ENCODE data around the gene RASAL3. TPM values are rescaled to one million over a fixed set of nuclear protein-coding genes. Genes with fewer than 3 reads are reported as not detected.

RASAL3 gene
- total RNA-seq, 1 donor from 2014 or later: 0.14 TPM

GRCh38 chr19:15432629-15433518 lies 31.5 kb downstream of the RASAL3 start:
- Histone ChIP-seq H3K9me3 (ENCODE audit: insufficient read depth, low read depth, low read length) (no peaks in the 10 kb centered on the region), H3K4me1 (ENCODE audit: insufficient read depth, low read length) (peaks cover 19% of the 10 kb centered on the region), H3K9ac (ENCODE audit: low read length) (peak overlapping the region; percentile 75), H3K27ac (ENCODE audit: low read depth, low read length) (peak overlapping the region; percentile 73), H3K4me3 (ENCODE audit: insufficient read depth, low read depth, low read length) (peak overlapping the region; percentile 66), H3K27me3 (ENCODE audit: insufficient read depth, low read length) (no peaks in the 10 kb centered on the region), H4K20me1 (ENCODE audit: insufficient read depth, low read length) (peaks cover 39% of the 10 kb centered on the region), H3K79me2 (ENCODE audit: insufficient read depth, low read length) (peaks cover 48% of the 10 kb centered on the region), H3K36me3 (ENCODE audit: insufficient read depth, low read length) (no peaks in the 10 kb centered on the region), H3K4me2 (ENCODE audit: low read length) (peak overlapping the region; percentile 93), H2AFZ (ENCODE audit: low read depth, low read length) (peak overlapping the region; percentile 91)
- Mint-ChIP-seq H3K4me1 (ENCODE audit: low read depth, unreplicated experiment) (peaks cover 14% of the 10 kb centered on the region), H3K4me3 (ENCODE audit: unreplicated experiment) (peak overlapping the region; percentile 95), H3K27me3 (ENCODE audit: low read depth, unreplicated experiment) (no peaks in the 10 kb centered on the region), H3K27ac (ENCODE audit: unreplicated experiment) (peak overlapping the region; percentile 98), H3K36me3 (ENCODE audit: low read depth, unreplicated experiment) (peaks cover 6% of the 10 kb centered on the region), H3K9me3 (ENCODE audit: unreplicated experiment) (peaks cover 2% of the 10 kb centered on the region)
- DNase-seq (ENCODE audit: low read depth) (peak; percentile 83), FAIRE-seq (no peak)
- TF ChIP-seq EZH2 (IDR thresholded peaks at IDR 0.05; ENCODE audit: insufficient read depth, low read length) (no peak), CTCF (IDR thresholded peaks at IDR 0.05; ENCODE audit: insufficient read depth, low read depth, low read length) (no peak)

- DNase-seq (ENCODE audit: low read depth) (no peak), FAIRE-seq (no peak)
- Histone ChIP-seq H3K79me2 (ENCODE audit: insufficient read depth, low read length) (peaks cover 55% of the 10 kb centered on the region), H3K4me3 (ENCODE audit: insufficient read depth, low read depth, low read length) (peak overlapping the region; percentile 88), H3K27me3 (ENCODE audit: insufficient read depth, low read length) (no peaks in the 10 kb centered on the region), H3K36me3 (ENCODE audit: insufficient read depth, low read length) (no peaks in the 10 kb centered on the region), H3K9ac (ENCODE audit: low read length) (peak overlapping the region; percentile 89), H3K4me2 (ENCODE audit: low read length) (peak overlapping the region; percentile 100), H3K9me3 (ENCODE audit: insufficient read depth, low read depth, low read length) (no peaks in the 10 kb centered on the region), H4K20me1 (ENCODE audit: insufficient read depth, low read length) (peaks cover 44% of the 10 kb centered on the region), H2AFZ (ENCODE audit: low read depth, low read length) (peak overlapping the region; percentile 27), H3K27ac (ENCODE audit: low read depth, low read length) (peak overlapping the region; percentile 49), H3K4me1 (ENCODE audit: insufficient read depth, low read length) (peaks cover 19% of the 10 kb centered on the region)
- H3K4me1 Mint-ChIP-seq (ENCODE audit: low read depth, unreplicated experiment): peaks cover 14% of the 10 kb centered on the region
- peak overlapping the region; percentile 99 for H3K4me3 Mint-ChIP-seq (ENCODE audit: unreplicated experiment)
- H3K9me3 Mint-ChIP-seq (ENCODE audit: unreplicated experiment): peaks cover 2% of the 10 kb centered on the region
- peaks cover 8% of the 10 kb centered on the region for H3K36me3 Mint-ChIP-seq (ENCODE audit: low read depth, unreplicated experiment)
- H3K27me3 Mint-ChIP-seq (ENCODE audit: low read depth, unreplicated experiment): no peaks in the 10 kb centered on the region
- H3K27ac Mint-ChIP-seq (ENCODE audit: unreplicated experiment): peak overlapping the region; percentile 98
- no peak for TF ChIP-seq EZH2 (IDR thresholded peaks at IDR 0.05; ENCODE audit: insufficient read depth, low read length)
- TF ChIP-seq CTCF (IDR thresholded peaks at IDR 0.05; ENCODE audit: insufficient read depth, low read depth, low read length): no peak
These were observed 32.3 kb downstream of the RASAL3 start for GRCh38 chr19:15432018-15432494.
